Sigmoid colon (tissue), 3 donors: ENCODE data around the gene ETV1.

Experiments
- CTCF ChIP-seq, 4 experiments: fragments of 450-650 bp in 3 of 4; fragments of 200-600 bp in 1 of 4; IDR thresholded peaks; one replicate each; pipeline ENCODE4 v1.5.1; 2016 to 2019; ENCODE audit warnings: antibody characterized with exemption in 4 of 4, mild to moderate bottlenecking in 3 of 4, moderate library complexity in 2 of 4
- POLR2A ChIP-seq, 2 donors: fragments of 450-650 bp; IDR thresholded peaks; one replicate each; pipeline ENCODE4 v1.6.1; 2016; ENCODE audit warnings: antibody characterized with exemption in 2 of 2, mild to moderate bottlenecking in 2 of 2, moderate library complexity in 2 of 2

GRCh38 chr7:13933536-13933935 lies 55.9 kb downstream of the ETV1 start:
- TF ChIP-seq CTCF (IDR thresholded peaks at IDR 0.05) (no peak), POLR2A (IDR thresholded peaks at IDR 0.05) (no peak)
